GM10248 (cell line): ENCODE results near the gene EFCAB6.

Experiments
- CTCF ChIA-PET: fragments of 300-600 bp; sonication (Branson Sonifier 250); formaldehyde crosslinking; extraction: SDS; loops from one replicate; lab custom pipeline; 2021; ENCODE audit warnings: antibody characterized with exemption; lab: Yijun Ruan, JAX
- POLR2A ChIA-PET: fragments of 350-650 bp; sonication (Branson Sonifier 250); formaldehyde crosslinking; extraction: SDS; loops from one replicate; lab custom pipeline; 2020; ENCODE audit warnings: antibody characterized with exemption; lab: Yijun Ruan, JAX
- DNase-seq: peaks from one replicate; pipeline ENCODE4 v3.0.0; 2012; ENCODE audit errors: extremely low spot score
- TF ChIP-seq, protein P1 (sequence below): IDR thresholded peaks from 2 replicates; pipeline ENCODE4 v1.5.1; 2012; ENCODE audit warnings: mild to moderate bottlenecking, low read depth; ENCODE audit errors: extremely low read depth, missing control alignments, control extremely low read depth

EFCAB6 gene

GRCh38 chr22:43682851-43683250 is 129.3 kb downstream of the EFCAB6 start:
- ChIA-PET POLR2A (no interaction called here), CTCF (no interaction called here)
- DNase-seq = no peak
- TF ChIP-seq, protein P1, sequence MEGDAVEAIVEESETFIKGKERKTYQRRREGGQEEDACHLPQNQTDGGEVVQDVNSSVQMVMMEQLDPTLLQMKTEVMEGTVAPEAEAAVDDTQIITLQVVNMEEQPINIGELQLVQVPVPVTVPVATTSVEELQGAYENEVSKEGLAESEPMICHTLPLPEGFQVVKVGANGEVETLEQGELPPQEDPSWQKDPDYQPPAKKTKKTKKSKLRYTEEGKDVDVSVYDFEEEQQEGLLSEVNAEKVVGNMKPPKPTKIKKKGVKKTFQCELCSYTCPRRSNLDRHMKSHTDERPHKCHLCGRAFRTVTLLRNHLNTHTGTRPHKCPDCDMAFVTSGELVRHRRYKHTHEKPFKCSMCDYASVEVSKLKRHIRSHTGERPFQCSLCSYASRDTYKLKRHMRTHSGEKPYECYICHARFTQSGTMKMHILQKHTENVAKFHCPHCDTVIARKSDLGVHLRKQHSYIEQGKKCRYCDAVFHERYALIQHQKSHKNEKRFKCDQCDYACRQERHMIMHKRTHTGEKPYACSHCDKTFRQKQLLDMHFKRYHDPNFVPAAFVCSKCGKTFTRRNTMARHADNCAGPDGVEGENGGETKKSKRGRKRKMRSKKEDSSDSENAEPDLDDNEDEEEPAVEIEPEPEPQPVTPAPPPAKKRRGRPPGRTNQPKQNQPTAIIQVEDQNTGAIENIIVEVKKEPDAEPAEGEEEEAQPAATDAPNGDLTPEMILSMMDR = no peak

GRCh38 chr22:43681731-43682360 is 130.3 kb downstream of the EFCAB6 start:
- DNase-seq = no peak
- CTCF ChIA-PET = no interaction called here
- TF ChIP-seq, protein P1 = no peak
- POLR2A ChIA-PET = no interaction called here

GRCh38 chr22:43670513-43670912 is 141.6 kb downstream of the EFCAB6 start:
- no peak for DNase-seq
- ChIA-PET CTCF (interaction anchor here (1.5 kb wide), 1 partner anchor 11 kb away, joined by 3 read pairs; no protein-coding TSS in a partner anchor), POLR2A (no interaction called here)

DNA sequence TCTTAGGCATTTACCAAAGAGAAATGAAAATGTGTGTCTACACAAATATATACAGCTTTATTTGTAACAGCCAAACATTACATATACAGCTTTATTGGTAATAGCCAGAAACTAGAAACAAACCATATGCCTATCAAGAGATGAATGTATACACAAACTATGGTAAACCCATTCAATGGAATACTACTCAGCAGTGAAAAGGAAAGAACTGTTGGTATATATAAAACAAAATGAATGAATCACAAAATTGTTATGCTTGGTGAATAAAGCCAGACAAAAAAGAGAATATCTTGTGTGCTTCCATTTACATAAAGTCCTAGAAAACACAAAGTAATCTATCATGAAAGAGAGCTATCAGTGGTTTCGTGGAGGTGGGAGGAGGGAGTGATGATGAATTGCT is 142.9 kb downstream of the EFCAB6 start:
- ChIA-PET CTCF (no interaction called here), POLR2A (no interaction called here)
- TF ChIP-seq, protein P1 = no peak
- no peak for DNase-seq

More at GRCh38 chr22:43670513-43670912, 141.6 kb downstream of the EFCAB6 start:
- TF ChIP-seq, protein P1 = no peak

GRCh38 chr22:43667656-43668055 is 144.4 kb downstream of the EFCAB6 start:
- DNase-seq = no peak
- CTCF ChIA-PET = no interaction called here
- TF ChIP-seq, protein P1 = no peak
- POLR2A ChIA-PET = no interaction called here

DNA sequence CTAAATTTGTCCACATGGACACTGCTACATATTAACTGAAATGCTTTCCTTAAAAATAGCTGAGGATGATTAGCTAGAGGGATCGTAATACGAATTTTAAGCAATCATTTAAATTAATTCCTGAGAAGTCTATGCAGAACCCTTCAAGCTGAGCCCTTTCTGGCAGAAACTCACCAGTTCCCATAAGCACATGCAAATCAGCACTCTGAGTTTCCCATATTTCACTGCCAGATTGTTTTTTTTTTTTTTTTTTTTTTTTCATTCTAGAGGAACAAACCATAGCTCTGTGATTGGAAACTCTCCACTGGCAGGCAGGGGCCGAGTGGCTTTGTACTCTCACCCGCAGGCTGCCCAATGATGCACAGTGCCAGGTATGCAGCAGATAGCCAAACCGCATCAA is 145.6 kb downstream of the EFCAB6 start:
- ChIA-PET CTCF (no interaction called here), POLR2A (no interaction called here)
- no peak for DNase-seq
- TF ChIP-seq, protein P1 = no peak
